HG03108 (cell line): ENCODE results near the gene CLCA1.

Experiments
- ATAC-seq: cut with Tn5 transposase; IDR thresholded peaks from one replicate; pipeline ENCODE4 v1.9.1; 2021; ENCODE audit warnings: moderate library complexity; ENCODE audit not compliant: unreplicated experiment

Gene CLCA1

DNA sequence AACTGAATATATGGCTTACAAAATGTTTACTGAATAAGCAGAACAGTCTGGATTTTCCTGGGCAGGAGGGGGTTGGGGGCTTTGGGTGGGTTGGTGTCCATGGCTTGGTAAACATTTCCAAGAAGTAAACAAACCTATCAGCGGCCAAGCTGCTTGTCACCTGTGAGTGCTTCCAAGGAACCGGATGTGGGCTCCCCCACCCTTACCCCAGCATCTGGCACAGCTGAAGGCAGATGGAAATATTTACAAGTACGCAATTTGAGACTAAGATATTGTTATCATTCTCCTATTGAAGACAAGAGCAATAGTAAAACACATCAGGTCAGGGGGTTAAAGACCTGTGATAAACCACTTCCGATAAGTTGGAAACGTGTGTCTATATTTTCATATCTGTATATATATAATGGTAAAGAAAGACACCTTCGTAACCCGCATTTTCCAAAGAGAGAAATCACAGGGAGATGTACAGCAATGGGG, at the start of gene CLCA1:
CLCA1 (plus strand) TSS at position 427 of the 477 bp plus-strand sequence; CDS start at position 472, 45 bp downstream.
- ATAC-seq, result no peak

GRCh38 chr1:86419277-86419903, 49.3 kb upstream of the CLCA1 start:
- peak; percentile 65 for ATAC-seq

- ATAC-seq, result no peak
Measured at GRCh38 chr1:86421601-86422280, 47.0 kb upstream of the CLCA1 start.

GRCh38 chr1:86423473-86423872, 45.3 kb upstream of the CLCA1 start:
- ATAC-seq, result no peak

DNA sequence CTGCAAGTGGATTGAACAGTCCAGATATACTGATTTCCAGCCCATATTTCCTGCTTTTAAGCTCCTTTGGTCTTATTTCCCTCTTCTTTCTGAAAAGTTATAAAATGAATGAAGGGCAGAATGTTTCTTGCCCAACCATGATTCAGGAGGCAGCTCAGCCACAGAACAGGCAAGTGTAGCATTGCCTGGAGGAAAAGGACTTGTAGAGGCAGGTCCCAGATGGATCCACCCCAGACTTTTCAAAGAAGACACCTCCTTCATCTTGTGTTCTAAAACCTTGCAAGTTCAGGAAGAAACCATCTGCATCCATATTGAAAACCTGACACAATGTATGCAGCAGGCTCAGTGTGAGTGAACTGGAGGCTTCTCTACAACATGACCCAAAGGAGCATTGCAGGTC, 44.9 kb upstream of the CLCA1 start, which contains the start of gene CLCA2:
CLCA2 (plus strand) TSS at position 299 of the 400 bp plus-strand sequence; CDS start at position 376, 77 bp downstream.
- no peak for ATAC-seq

- ATAC-seq, result no peak
Measured at GRCh38 chr1:86429122-86429725, 39.5 kb upstream of the CLCA1 start.

GRCh38 chr1:86429835-86430234, 38.9 kb upstream of the CLCA1 start:
- ATAC-seq, result no peak

GRCh38 chr1:86430376-86430775, 38.4 kb upstream of the CLCA1 start:
- no peak for ATAC-seq

DNA sequence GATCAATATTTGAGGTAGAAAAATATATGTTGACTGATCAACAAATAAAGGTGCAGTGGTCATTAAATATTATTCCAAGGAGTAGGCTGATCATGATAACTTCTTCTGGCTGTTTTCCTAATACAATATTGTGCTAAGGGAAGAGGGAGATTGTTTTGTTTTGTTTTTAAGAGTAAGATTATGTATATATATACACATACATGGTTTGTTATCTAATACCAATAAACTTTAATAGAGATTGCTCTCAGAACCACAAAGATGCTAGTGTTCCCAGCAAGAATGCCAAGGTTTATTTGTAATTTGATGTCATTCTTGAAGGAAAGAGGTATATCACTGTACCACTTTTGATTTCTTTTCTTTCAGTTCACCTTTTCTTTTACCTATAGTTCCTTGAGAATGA, 34.7 kb upstream of the CLCA1 start:
- no peak for ATAC-seq

- ATAC-seq, result no peak
Measured at GRCh38 chr1:86435327-86435726, 33.4 kb upstream of the CLCA1 start.

GRCh38 chr1:86436041-86436440, 32.7 kb upstream of the CLCA1 start:
- ATAC-seq, result no peak

DNA sequence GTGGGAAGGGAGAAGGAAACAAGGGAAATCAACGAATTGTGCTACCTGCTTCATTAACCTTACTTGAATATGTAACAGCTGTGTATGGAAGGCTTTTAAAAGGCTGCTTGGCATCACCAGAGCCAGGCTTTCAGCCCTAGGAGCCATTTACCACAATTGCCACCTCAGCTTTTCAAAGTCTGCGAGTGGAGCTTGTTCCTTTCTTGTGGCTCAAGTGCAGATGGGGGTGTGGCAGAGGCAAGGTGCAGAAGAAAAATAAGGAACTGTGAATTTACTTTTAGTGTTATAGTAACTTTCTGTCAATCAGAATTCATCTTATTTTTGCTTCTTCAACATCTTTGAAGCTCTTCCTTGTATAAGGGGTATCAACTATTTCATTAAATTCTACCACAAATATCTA, 27.1 kb upstream of the CLCA1 start:
- ATAC-seq, result no peak

- ATAC-seq, result no peak
Measured at GRCh38 chr1:86441997-86442396, 26.7 kb upstream of the CLCA1 start.

GRCh38 chr1:86445919-86446318, 22.8 kb upstream of the CLCA1 start:
- ATAC-seq, result no peak

DNA sequence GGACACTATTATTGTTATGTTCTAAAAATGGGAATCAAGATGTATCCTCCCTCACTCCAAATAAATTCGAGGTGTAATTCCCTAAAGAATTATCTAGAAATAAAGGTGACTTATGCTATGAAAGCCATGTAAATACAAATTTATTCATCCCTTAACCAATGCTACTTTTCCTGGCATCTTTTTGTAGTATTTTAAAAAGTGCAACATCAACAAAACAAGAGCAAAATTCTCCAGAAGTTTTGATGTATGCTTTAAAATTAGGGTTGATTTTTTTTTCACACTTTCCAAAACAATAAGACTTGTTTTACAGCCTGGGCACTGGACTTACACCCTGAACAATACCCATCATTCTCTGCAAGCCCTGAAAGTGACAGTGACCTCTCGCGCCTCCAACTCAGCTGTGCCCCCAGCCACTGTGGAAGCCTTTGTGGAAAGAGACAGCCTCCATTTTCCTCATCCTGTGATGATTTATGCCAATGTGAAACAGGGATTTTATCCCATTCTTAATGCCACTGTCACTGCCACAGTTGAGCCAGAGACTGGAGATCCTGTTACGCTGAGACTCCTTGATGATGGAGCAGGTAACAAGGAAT, 21.4 kb upstream of the CLCA1 start:
- no peak for ATAC-seq

DNA sequence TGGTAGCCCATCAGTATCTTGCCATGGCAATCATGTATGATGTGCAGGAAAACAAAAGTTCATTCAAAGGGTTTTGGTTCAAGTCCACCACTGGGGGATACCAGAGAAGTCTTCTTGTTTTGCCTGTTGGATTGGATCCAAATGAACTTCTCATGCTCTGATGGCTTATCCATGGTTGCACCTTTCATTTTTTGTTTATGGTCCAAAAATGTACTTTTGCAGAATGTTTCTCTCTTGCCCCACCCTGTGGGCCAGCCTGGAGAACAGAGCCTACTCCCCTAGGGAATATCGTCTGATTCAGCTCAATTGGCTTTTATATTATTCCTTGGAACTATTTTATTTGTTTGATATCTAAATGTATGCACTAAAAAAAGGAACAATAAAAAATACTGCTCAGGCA, 20.1 kb upstream of the CLCA1 start:
- no peak for ATAC-seq

DNA sequence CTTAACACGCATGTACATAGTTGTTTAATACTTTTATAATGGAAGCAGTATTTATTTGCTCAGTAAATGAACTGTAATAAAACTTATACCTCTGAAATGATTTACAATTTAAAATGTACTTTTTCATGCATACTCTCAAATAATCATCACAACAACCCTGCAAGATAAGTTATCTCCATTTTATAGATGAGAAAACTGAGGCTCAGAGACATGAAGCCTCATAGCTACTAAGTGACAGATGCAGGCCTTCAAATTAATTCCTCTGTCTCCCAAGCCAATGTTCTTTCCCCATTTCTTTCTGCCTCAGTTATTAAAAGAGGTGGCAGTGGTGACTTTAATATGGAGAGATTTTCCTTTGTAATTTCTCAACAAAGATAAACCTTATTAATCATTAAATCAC, 19.6 kb upstream of the CLCA1 start:
- ATAC-seq, result no peak

GRCh38 chr1:86450847-86451246, 17.9 kb upstream of the CLCA1 start:
- ATAC-seq, result no peak

GRCh38 chr1:86453664-86454063, 15.1 kb upstream of the CLCA1 start:
- ATAC-seq, result no peak

DNA sequence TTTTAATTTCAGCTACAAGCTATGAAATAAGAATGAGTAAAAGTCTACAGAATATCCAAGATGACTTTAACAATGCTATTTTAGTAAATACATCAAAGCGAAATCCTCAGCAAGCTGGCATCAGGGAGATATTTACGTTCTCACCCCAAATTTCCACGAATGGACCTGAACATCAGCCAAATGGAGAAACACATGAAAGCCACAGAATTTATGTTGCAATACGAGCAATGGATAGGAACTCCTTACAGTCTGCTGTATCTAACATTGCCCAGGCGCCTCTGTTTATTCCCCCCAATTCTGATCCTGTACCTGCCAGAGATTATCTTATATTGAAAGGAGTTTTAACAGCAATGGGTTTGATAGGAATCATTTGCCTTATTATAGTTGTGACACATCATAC, 13.7 kb upstream of the CLCA1 start:
- ATAC-seq, result no peak

DNA sequence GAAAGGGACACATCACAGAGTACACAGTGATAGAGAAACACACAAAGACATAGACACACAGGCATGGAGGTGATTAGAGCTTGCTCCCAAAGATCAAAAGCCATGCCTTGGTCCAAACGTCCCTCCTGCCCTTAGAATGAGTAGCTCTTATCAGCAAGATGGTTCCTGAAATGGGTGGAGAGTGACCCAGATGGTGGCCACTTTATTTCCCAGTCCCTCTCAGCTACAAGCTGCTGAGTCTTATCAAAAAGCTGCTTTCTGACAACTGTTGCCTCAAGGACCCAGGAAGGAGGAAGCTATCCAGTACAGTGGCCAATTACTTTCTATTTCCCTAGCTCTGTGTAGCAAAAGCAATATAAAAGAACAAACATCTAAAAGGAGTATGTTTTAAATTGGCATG, 7.7 kb upstream of the CLCA1 start:
- no peak for ATAC-seq

DNA sequence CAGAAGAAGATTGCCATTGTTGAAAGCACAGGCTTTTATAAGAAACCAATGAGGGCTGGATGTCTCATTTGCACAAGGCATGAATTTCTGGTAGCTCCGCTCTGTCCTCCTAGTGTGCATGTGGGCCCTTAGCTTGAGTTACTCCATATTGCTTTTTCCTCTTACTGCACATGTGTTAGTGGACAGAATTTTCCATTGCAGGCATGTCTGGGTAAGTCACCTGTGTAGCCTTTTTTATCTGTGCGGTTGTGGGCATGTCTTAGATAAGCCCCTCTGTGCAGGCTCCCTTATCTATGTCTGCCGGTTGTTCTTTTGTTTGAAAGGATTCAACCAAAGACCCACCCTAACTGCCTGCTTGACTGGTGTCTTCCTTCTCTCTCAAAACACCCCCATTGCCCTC, 7.2 kb upstream of the CLCA1 start:
- ATAC-seq, result no peak
